GM19099 (cell line): ENCODE results near the gene USP37.

ENCODE experiments used
- POLR2A ChIP-seq: IDR thresholded peaks from 3 replicates; pipeline ENCODE4 v1.6.1; 2011; ENCODE audit warnings: low read depth; ENCODE audit not compliant: insufficient read length; ENCODE audit errors: extremely low read depth

USP37 gene

GRCh38 chr2:218568190-218569037 is at the start of gene USP37, which contains the start of gene CNOT9:
USP37 (minus strand) TSS chr2:218568351; CDS start chr2:218558653, 9,698 bp downstream.
CNOT9 (plus strand) TSS chr2:218568839; CDS start chr2:218568955, 116 bp downstream.
- peak; percentile 79 for TF ChIP-seq POLR2A

GRCh38 chr2:218615868-218616315 is 47.7 kb upstream of the USP37 start:
- no peak for TF ChIP-seq POLR2A

GRCh38 chr2:218607436-218608115 is 39.4 kb upstream of the USP37 start, which contains the start of gene PLCD4:
PLCD4 (plus strand) TSS chr2:218607899; CDS start chr2:218615740, 7,841 bp downstream.
- no peak for TF ChIP-seq POLR2A

GRCh38 chr2:218605432-218605831 is 37.3 kb upstream of the USP37 start:
- no peak for TF ChIP-seq POLR2A

- no peak for TF ChIP-seq POLR2A
Observed at GRCh38 chr2:218585541-218585940, 17.4 kb upstream of the USP37 start.

- no peak for TF ChIP-seq POLR2A
Observed at GRCh38 chr2:218583983-218584850, 16.1 kb upstream of the USP37 start.

- TF ChIP-seq POLR2A: no peak
Observed at GRCh38 chr2:218582076-218582475, 13.9 kb upstream of the USP37 start.

GRCh38 chr2:218578272-218578877 is 10.2 kb upstream of the USP37 start:
- TF ChIP-seq POLR2A: no peak

- no peak for TF ChIP-seq POLR2A
Observed at GRCh38 chr2:218577482-218578220, 9.5 kb upstream of the USP37 start.

- TF ChIP-seq POLR2A: no peak
Observed at GRCh38 chr2:218576854-218577253, 8.7 kb upstream of the USP37 start.

- no peak for TF ChIP-seq POLR2A
Observed at GRCh38 chr2:218570850-218571249, 2.7 kb upstream of the USP37 start.

- TF ChIP-seq POLR2A: no peak
Observed at GRCh38 chr2:218569661-218570500, 1.7 kb upstream of the USP37 start.

GRCh38 chr2:218569038-218569431 is 884 bp upstream of the USP37 start:
- peak; percentile 24 for TF ChIP-seq POLR2A
